HG03139 (cell line): ENCODE results near the gene H1-8.
A peak's percentile ranks its signal among the peaks of the same experiment; 100 is the strongest.

Experiments
- ATAC-seq: cut with Tn5 transposase; IDR thresholded peaks from one replicate; pipeline ENCODE4 v1.9.1; 2021; ENCODE audit not compliant: unreplicated experiment

Gene H1-8

DNA sequence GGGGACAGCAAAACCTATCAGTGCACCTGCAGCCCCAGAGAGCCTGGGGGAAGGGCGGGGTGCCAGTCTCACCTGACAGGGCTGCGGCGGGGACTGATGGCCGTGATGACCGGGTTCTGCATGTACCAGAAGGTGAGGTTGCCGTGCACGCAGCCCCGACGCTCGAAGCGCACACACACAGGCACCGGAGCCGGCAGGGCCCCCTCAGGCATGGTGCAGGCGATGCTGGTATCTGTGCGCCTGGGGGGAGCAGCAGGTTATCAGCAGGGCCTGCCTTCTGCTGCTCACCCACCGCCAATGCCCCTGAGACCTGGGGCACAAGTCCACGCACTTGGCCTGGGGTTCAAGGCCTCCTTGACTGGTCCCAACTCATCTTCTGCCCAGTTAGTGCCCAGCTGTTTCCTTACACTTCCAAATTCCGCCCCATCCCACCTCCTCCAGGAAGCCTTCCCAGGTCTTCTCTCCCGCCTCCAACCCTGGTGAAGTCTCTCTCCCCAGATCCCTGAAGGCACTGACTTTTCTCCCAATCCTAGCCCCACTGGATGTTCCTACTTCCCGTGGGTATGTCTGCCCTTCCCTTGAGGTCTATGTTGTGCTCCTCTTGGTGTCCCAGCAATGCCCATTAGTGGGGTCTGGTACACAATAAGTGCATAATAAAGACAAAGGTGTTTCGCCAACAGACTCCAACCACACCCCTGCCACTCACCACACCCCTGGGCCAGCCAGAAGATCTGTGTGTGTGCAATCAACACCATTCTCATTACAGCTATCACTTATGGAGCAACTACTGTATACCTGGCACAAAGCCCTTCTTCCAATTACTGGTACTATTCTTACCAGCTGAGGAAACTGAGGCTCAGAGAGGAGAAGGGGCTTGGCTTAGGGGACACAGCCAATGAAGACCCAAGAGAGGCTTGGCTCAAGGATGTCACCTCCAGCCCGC lies 28.9 kb downstream of the H1-8 start:
- ATAC-seq = no peak

DNA sequence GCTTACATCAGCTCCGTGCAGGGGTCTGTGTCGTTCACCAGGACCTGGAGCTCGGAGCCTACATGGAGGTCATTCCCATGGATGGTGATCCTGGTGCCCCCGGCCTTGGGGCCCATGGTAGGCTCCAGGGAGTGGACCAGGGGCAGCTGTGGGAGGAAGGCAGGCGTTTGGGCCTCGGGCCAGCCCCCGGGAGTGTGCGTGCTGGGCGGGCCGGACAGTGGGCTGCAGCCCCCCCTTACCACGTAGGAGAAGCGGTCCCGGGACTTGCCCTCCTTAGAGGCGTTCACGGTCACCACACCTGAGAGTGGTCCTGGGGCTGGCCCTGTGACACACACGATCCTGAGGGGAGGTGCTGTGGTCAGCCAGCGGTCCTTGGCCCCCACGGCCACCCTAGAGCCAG lies 29.6 kb downstream of the H1-8 start:
- no peak for ATAC-seq

DNA sequence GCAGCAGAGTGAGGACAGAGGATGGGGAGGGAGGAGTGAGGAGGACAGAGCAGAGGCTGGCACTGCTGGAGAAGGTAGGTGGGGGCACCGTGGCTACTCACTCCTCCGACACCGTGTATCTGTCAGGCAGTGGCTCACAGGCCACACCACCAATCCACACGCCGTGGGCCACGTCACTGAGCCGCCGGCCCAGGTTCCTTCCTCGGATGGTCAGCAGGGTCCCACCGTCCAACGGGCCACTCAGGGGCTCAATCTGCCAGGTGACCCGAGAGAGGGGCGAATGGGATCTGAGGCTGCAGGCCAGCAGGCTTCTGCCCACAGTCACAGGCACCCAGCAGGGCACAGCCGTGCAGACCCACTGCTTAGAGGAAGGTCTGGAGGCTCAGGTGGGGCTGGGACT lies 30.5 kb downstream of the H1-8 start:
- ATAC-seq = no peak

DNA sequence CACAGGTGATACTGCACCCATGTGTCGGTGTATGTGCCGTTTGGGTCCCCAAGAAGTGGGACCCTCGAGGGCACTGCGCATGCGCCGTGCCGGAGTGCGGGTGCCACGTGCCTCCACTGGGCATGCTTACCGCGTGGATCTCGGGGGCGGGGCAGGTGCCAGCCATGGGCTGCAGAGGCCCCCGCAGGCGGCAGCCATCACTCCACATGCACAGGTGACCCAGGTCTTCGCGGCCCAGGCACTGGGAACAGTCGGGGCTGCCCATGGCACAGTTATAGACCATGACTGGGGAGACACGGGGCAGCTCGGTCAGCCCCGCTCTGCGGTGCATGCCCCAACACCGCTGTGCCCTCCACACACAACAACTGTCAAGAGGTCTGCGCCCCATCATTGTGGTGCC lies 31.2 kb downstream of the H1-8 start:
- ATAC-seq = no peak

GRCh38 chr3:129575233-129575996 lies 32.4 kb downstream of the H1-8 start:
- no peak for ATAC-seq

- ATAC-seq = no peak
Measured at GRCh38 chr3:129575997-129576384, 33.0 kb downstream of the H1-8 start.

- peak; percentile 47 for ATAC-seq
Measured at GRCh38 chr3:129576514-129577352, 33.8 kb downstream of the H1-8 start.

- ATAC-seq = no peak
Measured at GRCh38 chr3:129577366-129577765, 34.4 kb downstream of the H1-8 start.

DNA sequence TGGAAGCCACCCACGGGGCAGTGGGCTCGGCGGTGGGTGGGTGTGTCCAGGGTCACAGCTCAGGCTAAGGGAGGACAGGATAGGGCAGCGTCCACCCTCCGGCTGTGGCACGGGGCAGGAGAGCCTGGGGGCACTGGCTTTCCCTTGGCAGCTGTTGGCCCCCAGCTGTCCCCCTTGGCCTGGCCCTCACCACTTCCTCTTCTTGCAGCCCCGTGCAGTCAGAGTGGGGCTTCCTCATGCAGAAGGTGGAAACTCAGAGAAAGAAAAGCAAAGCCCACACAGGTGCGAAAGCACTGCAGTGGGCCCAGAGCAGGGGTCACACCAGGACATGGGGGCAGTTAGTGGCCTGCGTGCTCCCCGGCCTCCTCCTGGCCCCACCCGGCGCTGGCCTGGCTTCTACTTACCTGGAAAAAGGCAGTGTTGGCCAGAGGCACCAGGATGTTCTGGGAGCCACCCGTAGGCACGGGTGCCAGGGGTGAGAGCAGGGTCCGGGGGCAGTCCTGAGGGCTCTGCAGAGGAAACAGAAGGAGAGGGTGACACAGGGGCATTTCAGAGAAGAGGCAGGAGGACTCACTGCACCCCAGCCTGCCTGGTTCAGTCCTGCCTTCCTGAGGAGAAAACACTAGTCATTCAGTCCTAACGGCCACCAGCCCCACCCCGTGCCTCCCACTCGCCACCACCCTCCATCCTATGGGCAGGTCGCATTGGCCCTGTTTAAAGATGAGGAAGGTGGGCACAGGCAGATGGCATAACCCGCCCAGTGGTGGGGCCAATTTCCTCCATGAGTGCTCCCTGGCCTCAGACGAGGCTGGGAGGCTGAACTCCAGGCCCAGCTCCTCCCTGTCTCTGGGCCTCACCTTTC lies 35.2 kb downstream of the H1-8 start:
- no peak for ATAC-seq

GRCh38 chr3:129579991-129580390 lies 37.0 kb downstream of the H1-8 start:
- ATAC-seq = no peak

DNA sequence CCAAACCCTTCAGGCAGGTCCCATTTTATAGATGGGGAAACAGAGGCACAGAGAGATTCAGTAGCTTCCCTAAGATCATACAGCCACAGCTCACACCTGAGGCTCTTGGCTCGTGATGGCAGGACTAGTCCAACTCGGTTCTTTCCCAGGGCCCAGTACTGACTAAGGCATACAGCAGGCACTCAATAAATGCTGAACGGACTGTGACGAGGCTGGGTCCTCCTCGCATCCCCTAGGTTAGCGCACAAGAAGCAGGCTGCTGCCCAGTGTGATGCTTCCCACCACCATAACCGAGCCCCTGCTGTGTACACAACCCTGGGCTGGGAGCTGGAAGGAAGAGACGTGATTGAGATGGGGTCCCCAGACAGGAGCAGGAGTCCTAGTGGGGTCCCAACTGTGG lies 38.6 kb downstream of the H1-8 start:
- ATAC-seq = no peak

GRCh38 chr3:129582799-129583198 lies 39.8 kb downstream of the H1-8 start:
- ATAC-seq = no peak

- no peak for ATAC-seq
Measured at GRCh38 chr3:129583289-129583688, 40.3 kb downstream of the H1-8 start.

DNA sequence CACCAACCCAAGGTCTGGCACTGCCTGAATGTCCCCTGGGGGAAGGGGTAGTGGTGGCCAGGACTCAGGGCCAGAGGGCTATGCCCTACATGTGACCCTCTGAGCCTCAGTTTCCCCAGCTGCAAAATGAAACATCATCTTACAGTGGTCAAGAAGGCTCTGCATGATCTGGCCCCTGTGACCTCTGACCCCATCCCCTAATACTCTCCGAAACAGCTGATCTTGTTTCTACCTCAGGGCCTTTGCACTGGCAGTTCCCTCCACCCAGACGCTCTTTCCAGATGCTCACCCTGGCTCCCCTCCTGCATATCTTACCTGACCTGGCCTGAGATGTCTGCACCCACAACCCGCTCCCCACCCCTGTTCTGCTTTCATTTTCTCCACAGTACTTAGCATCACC lies 41.7 kb downstream of the H1-8 start:
- no peak for ATAC-seq

DNA sequence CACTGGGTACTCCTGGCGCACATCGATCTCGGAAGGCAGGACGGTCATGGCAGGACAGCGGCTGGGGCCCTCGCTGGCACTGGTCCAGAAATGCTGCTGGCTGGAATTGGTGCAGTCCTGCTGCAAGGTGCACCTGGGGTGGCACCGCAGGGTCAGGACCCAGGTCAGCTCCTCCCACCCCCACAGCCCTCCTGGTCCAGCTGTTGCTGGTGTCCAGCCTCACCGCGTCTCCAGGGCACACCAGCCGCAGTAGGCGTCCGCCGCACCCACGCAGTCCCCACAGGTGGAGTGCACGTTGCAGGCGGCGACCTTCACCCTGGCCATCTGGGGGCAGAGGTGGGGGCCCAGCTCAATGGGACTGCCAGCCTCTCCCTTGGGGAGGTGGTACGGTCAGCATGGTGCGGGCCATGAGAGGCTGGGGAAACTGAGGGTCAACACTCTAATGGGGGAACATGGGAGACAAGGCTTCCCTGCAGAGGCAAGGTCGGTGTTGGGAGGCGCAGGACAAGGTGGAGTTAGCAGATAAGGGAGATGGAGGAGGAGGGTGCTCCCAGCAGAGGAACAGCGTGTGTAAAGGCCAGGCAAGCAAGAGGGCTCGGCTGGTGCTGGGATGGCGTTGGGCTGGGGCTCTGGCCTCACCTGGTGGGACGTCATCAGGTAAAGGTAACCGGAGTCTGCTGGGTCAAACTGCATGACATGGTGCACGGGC lies 43.1 kb downstream of the H1-8 start:
- ATAC-seq = no peak

DNA sequence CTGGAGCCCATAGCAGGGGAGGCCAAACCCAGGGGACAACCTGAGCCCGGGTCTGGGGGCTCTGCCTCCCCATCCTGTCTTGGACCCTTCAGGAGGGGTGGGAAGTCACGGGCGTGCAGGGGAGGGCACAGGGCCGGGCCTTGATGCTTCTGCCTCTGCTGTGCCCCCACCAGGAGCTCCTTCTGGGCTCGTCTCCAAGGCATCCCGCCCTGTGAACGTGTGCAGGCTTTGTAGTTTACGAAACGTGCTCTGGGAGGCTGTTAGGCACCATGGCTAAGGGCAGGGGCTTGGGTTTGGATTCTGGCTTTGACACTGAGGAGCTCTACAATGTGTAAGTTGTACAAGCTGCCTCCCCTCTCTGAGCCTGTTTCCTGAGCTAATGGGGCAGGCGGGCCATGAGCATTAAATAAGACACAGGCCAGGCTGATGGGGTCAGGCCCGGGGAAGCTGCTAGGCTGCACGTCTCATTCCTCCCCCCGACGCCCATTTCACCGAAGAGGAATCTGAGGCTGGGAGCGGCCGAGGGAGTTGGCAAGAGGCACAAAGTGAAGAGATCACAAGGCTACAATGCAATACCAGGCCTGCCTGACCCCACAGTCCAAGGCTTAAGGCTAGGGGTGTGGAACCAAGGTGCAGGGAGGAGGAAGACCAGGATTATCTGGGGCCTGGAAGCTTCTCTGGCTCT lies 43.9 kb downstream of the H1-8 start:
- ATAC-seq = no peak

DNA sequence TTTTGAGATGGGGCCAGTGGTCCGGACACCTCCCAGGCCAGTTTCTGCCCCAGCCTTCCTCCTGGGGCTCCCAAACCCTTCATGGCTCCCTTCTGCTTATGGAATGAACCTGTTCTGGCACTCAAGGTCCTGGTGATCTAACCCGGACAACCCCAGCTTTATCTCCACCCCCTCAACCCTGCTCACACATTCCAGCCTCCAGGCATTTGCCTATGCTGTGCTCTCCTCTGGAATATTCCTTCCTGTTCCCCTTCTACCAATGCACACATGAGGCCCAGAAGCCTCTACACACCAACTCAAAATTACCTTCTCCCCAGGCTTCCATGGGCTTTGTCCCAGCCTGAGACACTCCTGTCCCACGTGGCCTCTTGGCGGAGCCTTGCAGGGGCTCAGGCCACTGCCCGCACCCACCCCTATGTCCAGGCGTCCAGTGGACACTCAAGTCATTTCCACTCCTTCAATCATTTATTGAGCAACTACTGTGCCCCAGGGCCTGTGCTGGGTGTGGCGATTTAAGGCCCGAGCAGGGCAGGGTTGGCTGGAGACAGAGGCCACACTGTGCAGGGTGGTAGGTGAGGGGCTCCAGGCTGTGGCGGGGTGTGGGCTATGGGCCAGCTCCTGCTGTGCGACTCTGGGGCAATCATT lies 44.7 kb downstream of the H1-8 start:
- ATAC-seq = no peak

DNA sequence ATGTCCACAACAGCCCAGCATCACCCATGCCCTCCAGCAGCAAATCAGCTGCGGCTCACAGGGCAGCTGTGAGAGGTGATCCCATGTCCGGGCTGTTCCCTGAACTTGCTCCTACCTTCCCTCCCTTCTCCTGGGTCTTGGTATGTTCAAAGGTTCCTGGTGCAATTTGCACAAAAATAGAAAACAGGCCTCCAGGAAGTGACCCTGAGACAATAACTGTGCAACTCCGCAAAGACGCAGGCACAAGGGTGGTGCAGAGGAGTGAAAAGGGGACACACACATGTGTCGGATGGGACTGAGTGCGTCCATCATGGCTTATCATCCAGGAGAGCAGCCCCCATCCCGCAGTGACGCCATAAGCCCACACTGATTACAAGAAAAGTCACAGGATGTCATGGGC lies 47.2 kb downstream of the H1-8 start:
- ATAC-seq = no peak

DNA sequence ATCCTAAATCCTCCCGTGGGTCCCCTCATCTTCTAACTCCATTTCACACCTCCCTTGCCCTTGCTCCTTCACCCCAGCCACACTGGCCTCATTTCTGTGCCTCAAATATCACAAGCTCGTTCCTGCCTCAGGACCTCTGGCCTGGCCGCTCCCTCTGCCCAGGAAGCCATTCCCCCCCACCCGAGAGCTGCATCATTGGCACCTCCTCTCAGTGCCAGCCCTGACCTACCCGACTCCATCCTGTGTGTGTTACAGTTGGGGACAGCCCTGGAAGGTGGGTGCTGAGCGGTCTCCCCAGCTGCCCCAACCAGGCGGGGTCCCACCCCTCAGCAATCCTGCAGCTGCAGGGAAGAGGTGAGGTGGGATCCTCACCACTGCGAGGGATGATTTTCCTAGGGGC lies 49.0 kb downstream of the H1-8 start:
- no peak for ATAC-seq
